Activated T-cell treated with anti-CD3 and anti-CD28 coated beads, Interleukin-2, amount 50 U/mL, for 72 hours (primary cell): Measurements from ENCODE around the gene AMIGO3. TPM values are rescaled to one million over a fixed set of nuclear protein-coding genes. Genes with fewer than 3 reads are reported as not detected.
"Not testable (repeated sequence)": the region's sequence is repeated elsewhere in the genome, so short reads cannot be mapped to it uniquely, and the experiment has no call there.

Experiments
- ATAC-seq, 2 donors: fragments of 150-1000 bp; cut with Tn5 transposase; replicated peaks in 1 of 2; 2 replicates each; pipeline ENCODE4 v1.10.0; 2021; ENCODE audit warnings: moderate library complexity in 2 of 2, mild to moderate bottlenecking in 1 of 2
- DNase-seq, 2 donors: peaks; one replicate each; pipeline ENCODE4 v3.0.0; 2021 to 2022; ENCODE audit warnings: mixed read lengths in 1 of 2
- H3K27ac Mint-ChIP-seq: one replicate; pipeline ENCODE4 v1.8.0; 2022; ENCODE audit warnings: mild to moderate bottlenecking, moderate library complexity, mixed read lengths
- H3K27me3 Mint-ChIP-seq: one replicate; pipeline ENCODE4 v1.8.0; 2022; ENCODE audit warnings: low read depth, mixed read lengths
- H3K36me3 Mint-ChIP-seq, 2 donors: one replicate each; pipeline ENCODE4 v1.8.0; 2022; ENCODE audit warnings: mixed read lengths in 2 of 2, mild to moderate bottlenecking in 1 of 2; ENCODE audit not compliant: insufficient read depth in 2 of 2
- H3K4me1 Mint-ChIP-seq: one replicate; pipeline ENCODE4 v1.8.0; 2022; ENCODE audit warnings: low read depth, mixed read lengths
- H3K4me3 Mint-ChIP-seq, 2 donors: one replicate each; pipeline ENCODE4 v1.8.0; 2022; ENCODE audit warnings: mild to moderate bottlenecking in 2 of 2, mixed read lengths in 2 of 2, moderate library complexity in 2 of 2
- H3K9me3 Mint-ChIP-seq, 2 donors: one replicate each; pipeline ENCODE4 v1.8.0; 2022; ENCODE audit warnings: mixed read lengths in 2 of 2
- total RNA-seq, 2 donors: library from RNA; stranded (reverse); gene quantifications; one replicate each; pipeline ENCODE4 v1.2.3, GENCODE V29; 2022

The AMIGO3 gene
- total RNA-seq, 2 donors from 2014 or later, result 0.19 to 0.72 TPM

DNA sequence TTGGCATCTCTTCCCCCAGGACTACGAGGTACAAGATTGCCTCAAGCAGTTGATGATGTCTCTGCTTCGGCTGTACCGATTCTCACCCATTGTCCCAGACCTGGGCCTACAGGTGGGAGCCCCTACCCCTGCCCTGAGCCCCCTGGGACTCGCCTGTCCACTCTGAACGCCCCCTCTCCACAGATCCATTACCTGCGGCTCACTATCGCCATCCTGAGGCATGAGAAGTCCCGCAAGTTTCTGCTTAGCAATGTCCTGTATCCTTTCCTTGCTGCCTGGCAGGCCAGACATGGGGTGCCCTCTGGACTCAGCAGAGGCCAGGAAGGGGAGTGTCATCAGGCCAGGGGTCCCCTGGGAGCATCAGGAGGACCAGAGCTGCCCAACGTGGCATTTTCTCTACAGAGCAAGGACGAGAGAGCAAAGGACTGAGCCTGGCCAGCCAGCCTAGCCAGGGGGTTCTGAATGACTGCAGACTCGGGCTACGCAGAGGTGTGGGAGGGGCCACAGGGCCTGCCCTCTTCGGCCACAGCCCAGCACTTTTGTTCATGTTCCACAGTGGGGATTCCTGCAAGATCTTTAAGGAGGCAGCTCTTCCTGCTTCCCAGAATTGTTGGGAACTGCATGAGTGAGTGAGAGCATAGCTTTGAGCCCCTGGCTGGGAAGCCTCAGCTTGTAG, 18.9 kb downstream of the AMIGO3 start:
- Mint-ChIP-seq H3K36me3 (no peaks in the 10 kb centered on the region), H3K27ac (no peak overlapping the region), H3K4me1 (no peaks in the 10 kb centered on the region), H3K4me3 (no peak overlapping the region), H3K9me3 (no peaks in the 10 kb centered on the region), H3K27me3 (no peaks in the 10 kb centered on the region)
- DNase-seq, result no peak
- ATAC-seq, result no peak

DNA sequence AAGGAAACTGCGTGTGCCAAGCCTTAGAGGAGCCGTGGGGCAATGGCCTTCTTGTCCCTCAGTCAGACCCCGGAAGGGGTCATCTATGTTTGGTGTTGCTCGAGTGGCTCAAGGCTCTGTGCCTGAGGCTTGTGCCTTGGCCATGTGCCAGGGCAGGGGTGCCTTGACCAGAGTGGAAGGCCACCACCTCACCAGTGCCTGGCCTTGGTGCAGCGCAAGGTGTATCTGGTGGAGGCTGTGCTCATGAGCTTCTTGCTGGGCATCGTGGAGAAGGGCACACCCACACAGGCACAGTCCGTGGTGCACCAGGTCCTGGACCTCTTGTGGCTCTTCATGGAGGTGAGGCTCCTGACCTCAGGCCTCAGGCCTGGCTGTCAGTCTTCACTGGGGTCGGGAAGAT, 19.5 kb downstream of the AMIGO3 start:
- Mint-ChIP-seq H3K27me3 (no peaks in the 10 kb centered on the region), H3K9me3 (no peaks in the 10 kb centered on the region), H3K36me3 (no peaks in the 10 kb centered on the region), H3K4me3 (no peak overlapping the region), H3K27ac (no peak overlapping the region), H3K4me1 (no peaks in the 10 kb centered on the region)
- no peak for ATAC-seq
- DNase-seq, result no peak

DNA sequence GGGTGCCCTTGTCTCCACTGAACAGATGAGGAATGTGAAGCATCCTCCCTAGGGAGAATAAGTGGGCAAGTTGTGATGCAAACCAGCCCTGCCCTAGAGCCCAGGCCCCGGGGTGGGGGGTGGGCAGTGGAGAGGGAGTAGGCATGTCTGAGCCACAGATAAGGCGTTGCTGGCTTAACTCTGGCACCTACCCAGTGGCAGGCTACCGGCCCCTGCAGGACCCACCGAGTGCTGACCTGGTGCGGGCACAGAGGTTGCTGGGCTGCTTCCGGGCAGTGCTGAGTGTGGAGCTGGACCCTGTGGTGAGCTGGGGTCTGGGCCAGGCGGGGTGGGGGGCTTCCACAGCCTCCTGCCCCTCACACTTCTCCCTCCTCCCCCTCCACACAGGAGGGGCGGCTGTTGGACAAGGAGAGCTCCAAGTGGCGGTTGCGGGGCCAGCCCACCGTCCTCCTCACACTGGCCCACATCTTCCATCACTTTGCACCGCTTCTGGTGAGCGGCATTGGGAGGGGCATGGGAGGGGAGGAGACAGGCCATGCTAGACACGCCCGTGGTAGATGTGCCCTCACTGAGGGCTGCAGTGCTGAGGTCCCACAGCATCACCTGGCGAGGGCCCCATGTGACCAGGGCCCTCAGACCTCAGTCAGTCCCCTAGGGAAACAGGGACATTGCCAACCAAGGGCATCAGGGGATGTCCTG, 20.1 kb downstream of the AMIGO3 start:
- ATAC-seq, result no peak
- Mint-ChIP-seq H3K4me1 (no peaks in the 10 kb centered on the region), H3K36me3 (no peaks in the 10 kb centered on the region), H3K27me3 (no peaks in the 10 kb centered on the region), H3K9me3 (no peaks in the 10 kb centered on the region), H3K4me3 (no peak overlapping the region), H3K27ac (no peak overlapping the region)
- no peak for DNase-seq

- not testable (repeated sequence) for DNase-seq, ATAC-seq, H3K27me3 Mint-ChIP-seq, H3K4me3 Mint-ChIP-seq, H3K9me3 Mint-ChIP-seq, H3K27ac Mint-ChIP-seq, H3K36me3 Mint-ChIP-seq
- H3K4me1 Mint-ChIP-seq, result peaks cover 12% of the 10 kb centered on the region
Measured at GRCh38 chr3:49695350-49696015, 24.0 kb downstream of the AMIGO3 start.

GRCh38 chr3:49694409-49695070, 24.9 kb downstream of the AMIGO3 start:
- not testable (repeated sequence) for H3K4me3 Mint-ChIP-seq, ATAC-seq, H3K27me3 Mint-ChIP-seq, H3K9me3 Mint-ChIP-seq, H3K36me3 Mint-ChIP-seq, DNase-seq
- peaks cover 21% of the 10 kb centered on the region for H3K4me1 Mint-ChIP-seq
- peak overlapping the region; percentile 46 for H3K27ac Mint-ChIP-seq

- not testable (repeated sequence) for H3K9me3 Mint-ChIP-seq, DNase-seq, H3K27ac Mint-ChIP-seq, ATAC-seq, H3K27me3 Mint-ChIP-seq, H3K36me3 Mint-ChIP-seq
- Mint-ChIP-seq H3K4me3 (peak overlapping the region; percentile 98 to 99), H3K4me1 (peaks cover 32% of the 10 kb centered on the region)
Measured at GRCh38 chr3:49691481-49691880, 28.0 kb downstream of the AMIGO3 start.

GRCh38 chr3:49690856-49691255, 28.6 kb downstream of the AMIGO3 start:
- not testable (repeated sequence) for H3K27ac Mint-ChIP-seq, H3K36me3 Mint-ChIP-seq, DNase-seq, ATAC-seq, H3K27me3 Mint-ChIP-seq, H3K9me3 Mint-ChIP-seq
- H3K4me3 Mint-ChIP-seq, result peak overlapping the region; percentile 98 to 99
- H3K4me1 Mint-ChIP-seq, result peaks cover 32% of the 10 kb centered on the region

- H3K9me3 Mint-ChIP-seq, H3K36me3 Mint-ChIP-seq, H3K27me3 Mint-ChIP-seq, ATAC-seq, DNase-seq: not testable (repeated sequence)
- Mint-ChIP-seq H3K27ac (peak overlapping the region; percentile 97), H3K4me1 (peaks cover 32% of the 10 kb centered on the region), H3K4me3 (peak overlapping the region; percentile 98 to 99)
Measured at GRCh38 chr3:49689908-49690624, 29.4 kb downstream of the AMIGO3 start.

- DNase-seq, result peak; percentile 95
- Mint-ChIP-seq H3K27ac (peak within 1 kb of the TSS; percentile 97), H3K9me3 (no peaks in the 10 kb centered on the region), H3K36me3 (no peaks in the 10 kb centered on the region), H3K4me3 (peak within 1 kb of the TSS; percentile 98 to 99), H3K27me3 (no peaks in the 10 kb centered on the region), H3K4me1 (peaks cover 32% of the 10 kb centered on the region)
- ATAC-seq, result peak; percentile 82 to 84
Measured at GRCh38 chr3:49689046-49689907, 30.2 kb downstream of the AMIGO3 start, which contains the start of the genes MST1 and RNF123. Gene MST1, minus strand, starts transcription at chr3:49689474. Its CDS starts 783 bp downstream, at chr3:49688691. Gene RNF123, plus strand, starts transcription at chr3:49689557. Its CDS starts 1,609 bp downstream, at chr3:49691166.

DNA sequence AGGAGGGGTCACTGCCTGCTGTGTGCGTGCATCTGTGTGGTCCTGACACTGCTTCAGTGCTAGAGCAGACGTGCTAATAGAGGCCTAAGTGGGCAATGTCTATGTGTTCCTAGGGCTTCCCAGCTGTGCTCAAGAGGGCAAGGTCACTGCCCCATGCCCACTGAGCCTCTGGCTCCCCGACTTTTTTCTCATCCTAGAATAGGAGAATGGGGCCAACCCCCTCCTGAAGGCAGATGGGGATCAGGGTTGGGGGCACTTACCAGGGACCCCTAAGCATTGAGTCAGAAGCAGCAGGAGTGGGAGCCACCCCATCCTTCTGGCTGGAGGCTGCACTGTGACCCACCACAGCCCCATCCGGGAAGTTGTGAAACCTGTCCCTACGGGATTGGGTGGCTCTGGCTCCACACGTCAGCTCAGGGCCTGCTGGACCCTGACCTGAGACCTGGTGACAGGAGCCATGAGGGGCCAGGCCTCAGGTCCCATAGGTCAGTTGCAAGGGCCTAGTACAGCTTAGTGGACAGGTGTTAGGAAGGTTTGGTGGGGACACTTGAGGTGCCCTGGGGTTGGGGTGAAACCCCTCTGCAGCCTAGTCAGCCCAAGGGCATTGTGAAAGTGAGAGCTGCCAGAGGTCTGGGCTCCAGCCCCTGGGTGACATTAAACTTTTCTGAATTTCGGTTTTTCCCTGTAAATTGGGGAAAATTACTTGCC, 31.0 kb downstream of the AMIGO3 start:
- peak in 1 of 2 donors; percentile 2 for ATAC-seq
- not testable (repeated sequence) for H3K36me3 Mint-ChIP-seq, DNase-seq, H3K27me3 Mint-ChIP-seq, H3K9me3 Mint-ChIP-seq
- Mint-ChIP-seq H3K27ac (peak overlapping the region; percentile 97), H3K4me1 (peaks cover 32% of the 10 kb centered on the region), H3K4me3 (peak overlapping the region; percentile 98 to 99)

DNA sequence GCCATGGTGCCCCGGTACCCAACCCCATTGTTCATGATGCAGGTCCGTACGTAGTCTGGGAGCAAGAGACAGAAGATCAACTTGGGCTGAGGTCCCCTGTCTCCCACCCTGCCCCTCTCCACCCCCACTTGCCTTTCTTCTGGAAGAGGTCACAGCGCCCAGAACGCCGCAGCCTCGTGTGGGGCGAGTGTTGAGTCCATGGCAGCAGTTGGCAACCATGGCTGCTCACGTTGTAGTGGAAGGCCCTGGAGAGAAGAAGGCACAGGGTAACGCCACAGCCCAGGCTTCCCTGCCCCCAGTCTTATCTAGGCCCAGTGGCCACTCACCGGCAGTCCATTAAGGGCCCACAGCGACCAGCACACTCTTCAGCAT, 32.1 kb downstream of the AMIGO3 start:
- Mint-ChIP-seq H3K4me1 (peaks cover 32% of the 10 kb centered on the region), H3K4me3 (peak overlapping the region; percentile 58 to 65)
- not testable (repeated sequence) for H3K27ac Mint-ChIP-seq, ATAC-seq, DNase-seq, H3K27me3 Mint-ChIP-seq, H3K9me3 Mint-ChIP-seq, H3K36me3 Mint-ChIP-seq
